BLaER1 treated with 17β-estradiol and CSF1 and Interleukin-3, amounts not matched to agents 10 nM and 100 nM (cell line): ENCODE results near the gene ARL8A.

Experiments used
- H3K27ac ChIP-seq, 11 experiments: shearing (Covaris generic); formaldehyde crosslinking; 2 replicates each; pipeline ENCODE4 v1.8.1; 2022
- H3K27me3 ChIP-seq, 11 experiments: shearing (Covaris generic); formaldehyde crosslinking; 2 replicates each; pipeline ENCODE4 v1.8.1; 2022
- H3K36me3 ChIP-seq, 11 experiments: shearing (Covaris generic); formaldehyde crosslinking; 2 replicates each; pipeline ENCODE4 v1.8.1; 2022
- H3K4me1 ChIP-seq, 10 experiments: shearing (Covaris generic); formaldehyde crosslinking; 2 replicates each; pipeline ENCODE4 v1.8.1; 2022
- H3K4me2 ChIP-seq, 11 experiments: shearing (Covaris generic); formaldehyde crosslinking; 2 replicates each; pipeline ENCODE4 v1.8.1; 2022
- H3K4me3 ChIP-seq, 10 experiments: shearing (Covaris generic); formaldehyde crosslinking; 2 replicates each; pipeline ENCODE4 v1.8.1; 2022
- H3K9ac ChIP-seq, 11 experiments: shearing (Covaris generic); formaldehyde crosslinking; 2 replicates each; pipeline ENCODE4 v1.8.1; 2022
- H3K9me3 ChIP-seq, 11 experiments: shearing (Covaris generic); formaldehyde crosslinking; replicated peaks in 1 of 11; 2 replicates each; pipeline ENCODE4 v1.8.1; 2022
- H4K20me1 ChIP-seq, 11 experiments: shearing (Covaris generic); formaldehyde crosslinking; 2 replicates each; pipeline ENCODE4 v1.8.1; 2022
- Cebpa-rat ChIP-seq, 11 experiments: shearing (Covaris generic); IDR thresholded peaks; 2 replicates each; pipeline ENCODE4 v1.8.1; 2022

ARL8A gene

GRCh38 chr1:202140833-202141232 is 3.7 kb downstream of the ARL8A start:
- Histone ChIP-seq H3K27me3 (no peaks in the 10 kb centered on the region), H3K27ac (no peak overlapping the region), H3K9me3 (no peaks in the 10 kb centered on the region), H3K4me1 (peaks cover 27 to 51% (median 43%) of the 10 kb centered on the region in 10 experiments), H3K4me2 (peak overlapping the region in 5 of 11 experiments; percentile 24 to 99 (median 96); a peak in 5 of 22 replicates), H4K20me1 (peaks cover 75 to 88% (median 82%) of the 10 kb centered on the region in 11 experiments), H3K4me3 (no peak overlapping the region), H3K36me3 (peaks cover 51 to 69% (median 61%) of the 10 kb centered on the region in 11 experiments), H3K9ac (no peak overlapping the region)
- TF ChIP-seq Cebpa-rat (IDR thresholded peaks at IDR 0.05), result no peak

GRCh38 chr1:202135221-202135721 is 9.3 kb downstream of the ARL8A start:
- peaks cover 0 to 26% (median 7%) of the 10 kb centered on the region in 10 experiments; a peak in 11 of 20 replicates for H3K4me1 ChIP-seq
- no peak overlapping the region for H3K4me3 ChIP-seq
- no peaks in the 10 kb centered on the region for H3K27me3 ChIP-seq
- no peak for TF ChIP-seq Cebpa-rat (IDR thresholded peaks at IDR 0.05)
- peaks cover 65 to 100% (median 79%) of the 10 kb centered on the region in 11 experiments for H4K20me1 ChIP-seq
- H3K36me3 ChIP-seq, result peaks cover 78 to 97% (median 87%) of the 10 kb centered on the region in 11 experiments
- H3K9me3 ChIP-seq, result no peaks in the 10 kb centered on the region
- no peak overlapping the region for H3K27ac ChIP-seq
- no peak overlapping the region for H3K4me2 ChIP-seq
- peak overlapping the region in 1 of 11 experiments; percentile 36; a peak in 1 of 22 replicates for H3K9ac ChIP-seq

DNA sequence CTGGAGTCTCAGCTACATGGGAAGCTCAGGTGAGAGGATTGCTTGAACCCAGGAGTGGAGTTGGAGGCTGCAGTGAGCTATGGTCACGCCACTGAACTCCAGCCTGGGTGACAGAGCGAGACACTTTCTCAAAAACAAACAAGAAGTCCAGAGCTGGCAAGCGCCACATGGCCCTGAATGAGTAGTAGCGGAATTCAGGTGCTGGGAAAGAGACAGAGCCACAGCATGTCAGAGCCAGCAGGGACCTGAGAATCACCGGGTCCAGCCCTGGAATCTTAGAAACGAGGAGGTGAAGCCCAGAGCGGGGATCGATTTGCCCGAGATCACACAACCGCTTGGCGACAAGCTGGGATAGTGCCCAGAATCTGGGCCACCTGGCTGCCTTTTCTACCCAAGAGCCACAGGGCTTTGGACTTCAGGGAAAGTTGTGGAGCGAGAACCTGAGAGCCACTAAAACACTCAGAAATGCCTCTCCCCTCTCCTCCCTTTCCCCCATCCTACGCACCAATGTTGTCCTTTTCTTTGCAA is 9.8 kb downstream of the ARL8A start:
- no peak overlapping the region for H3K27ac ChIP-seq
- peaks cover 0 to 26% (median 5%) of the 10 kb centered on the region in 10 experiments; a peak in 8 of 20 replicates for H3K4me1 ChIP-seq
- no peak overlapping the region for H3K4me3 ChIP-seq
- no peaks in the 10 kb centered on the region for H3K27me3 ChIP-seq
- no peak overlapping the region for H3K9ac ChIP-seq
- H3K36me3 ChIP-seq, result peaks cover 77 to 92% (median 84%) of the 10 kb centered on the region in 11 experiments
- no peak overlapping the region for H3K4me2 ChIP-seq
- H4K20me1 ChIP-seq, result peaks cover 59 to 100% (median 73%) of the 10 kb centered on the region in 11 experiments
- H3K9me3 ChIP-seq, result no peaks in the 10 kb centered on the region
- TF ChIP-seq Cebpa-rat (IDR thresholded peaks at IDR 0.05), result no peak

GRCh38 chr1:202133989-202134388 is 10.5 kb downstream of the ARL8A start:
- peaks cover 0 to 26% (median 3%) of the 10 kb centered on the region in 10 experiments; a peak in 7 of 20 replicates for H3K4me1 ChIP-seq
- no peak overlapping the region for H3K4me2 ChIP-seq
- H3K27ac ChIP-seq, result no peak overlapping the region
- no peaks in the 10 kb centered on the region for H3K9me3 ChIP-seq
- H3K9ac ChIP-seq, result no peak overlapping the region
- peaks cover 52 to 100% (median 66%) of the 10 kb centered on the region in 11 experiments for H4K20me1 ChIP-seq
- H3K4me3 ChIP-seq, result no peak overlapping the region
- H3K36me3 ChIP-seq, result peaks cover 73 to 87% (median 80%) of the 10 kb centered on the region in 11 experiments
- no peaks in the 10 kb centered on the region for H3K27me3 ChIP-seq
- TF ChIP-seq Cebpa-rat (IDR thresholded peaks at IDR 0.05), result no peak

GRCh38 chr1:202133496-202133895 is 11.0 kb downstream of the ARL8A start:
- Histone ChIP-seq H3K36me3 (peaks cover 68 to 82% (median 75%) of the 10 kb centered on the region in 11 experiments), H3K9me3 (no peaks in the 10 kb centered on the region)

DNA sequence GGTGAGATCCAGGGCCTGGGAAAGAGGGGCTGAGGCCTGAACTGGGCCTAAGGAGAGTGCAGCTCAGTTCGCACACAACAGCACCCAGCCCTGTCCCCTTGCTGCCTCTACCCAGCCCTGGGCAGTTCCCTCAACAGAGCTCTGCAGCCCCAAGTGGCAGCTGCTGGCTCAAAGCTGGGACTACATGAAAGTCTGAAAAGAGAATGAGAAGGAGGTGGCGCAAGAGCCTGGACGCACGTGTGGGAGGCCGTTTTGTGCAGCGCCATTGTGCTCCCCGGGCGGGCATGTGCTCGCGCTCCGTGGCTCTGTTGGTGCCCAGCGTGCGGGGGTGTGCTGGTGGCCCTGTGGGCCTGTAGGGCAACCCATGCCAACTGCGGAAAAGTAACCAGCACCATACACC is 11.5 kb downstream of the ARL8A start:
- H3K9ac ChIP-seq, result no peak overlapping the region
- peaks cover 42 to 95% (median 56%) of the 10 kb centered on the region in 11 experiments for H4K20me1 ChIP-seq
- H3K4me2 ChIP-seq, result no peak overlapping the region
- peaks cover 63 to 77% (median 70%) of the 10 kb centered on the region in 11 experiments for H3K36me3 ChIP-seq
- no peak for TF ChIP-seq Cebpa-rat (IDR thresholded peaks at IDR 0.05)
- H3K4me1 ChIP-seq, result peaks cover 0 to 26% (median 0%) of the 10 kb centered on the region in 10 experiments; a peak in 7 of 20 replicates
- H3K9me3 ChIP-seq, result no peaks in the 10 kb centered on the region
- H3K4me3 ChIP-seq, result no peak overlapping the region
- no peak overlapping the region for H3K27ac ChIP-seq
- no peaks in the 10 kb centered on the region for H3K27me3 ChIP-seq

More at GRCh38 chr1:202133496-202133895, 11.0 kb downstream of the ARL8A start:
- no peak overlapping the region for H3K27ac ChIP-seq
- no peak overlapping the region for H3K9ac ChIP-seq
- H3K4me2 ChIP-seq, result no peak overlapping the region
- no peaks in the 10 kb centered on the region for H3K27me3 ChIP-seq
- TF ChIP-seq Cebpa-rat (IDR thresholded peaks at IDR 0.05), result no peak
- H3K4me1 ChIP-seq, result peaks cover 0 to 26% (median 0%) of the 10 kb centered on the region in 10 experiments; a peak in 6 of 20 replicates
- peaks cover 47 to 100% (median 61%) of the 10 kb centered on the region in 11 experiments for H4K20me1 ChIP-seq
- no peak overlapping the region for H3K4me3 ChIP-seq

- Histone ChIP-seq H4K20me1 (peaks cover 34 to 87% (median 48%) of the 10 kb centered on the region in 11 experiments), H3K4me2 (no peak overlapping the region), H3K4me1 (peaks cover 0 to 27% (median 4%) of the 10 kb centered on the region in 10 experiments; a peak in 12 of 20 replicates), H3K27me3 (no peaks in the 10 kb centered on the region), H3K36me3 (peaks cover 55 to 69% (median 62%) of the 10 kb centered on the region in 11 experiments), H3K4me3 (no peak overlapping the region), H3K9me3 (no peaks in the 10 kb centered on the region), H3K27ac (no peak overlapping the region), H3K9ac (no peak overlapping the region)
- no peak for TF ChIP-seq Cebpa-rat (IDR thresholded peaks at IDR 0.05)
Measured at GRCh38 chr1:202131956-202132821, 12.3 kb downstream of the ARL8A start.

DNA sequence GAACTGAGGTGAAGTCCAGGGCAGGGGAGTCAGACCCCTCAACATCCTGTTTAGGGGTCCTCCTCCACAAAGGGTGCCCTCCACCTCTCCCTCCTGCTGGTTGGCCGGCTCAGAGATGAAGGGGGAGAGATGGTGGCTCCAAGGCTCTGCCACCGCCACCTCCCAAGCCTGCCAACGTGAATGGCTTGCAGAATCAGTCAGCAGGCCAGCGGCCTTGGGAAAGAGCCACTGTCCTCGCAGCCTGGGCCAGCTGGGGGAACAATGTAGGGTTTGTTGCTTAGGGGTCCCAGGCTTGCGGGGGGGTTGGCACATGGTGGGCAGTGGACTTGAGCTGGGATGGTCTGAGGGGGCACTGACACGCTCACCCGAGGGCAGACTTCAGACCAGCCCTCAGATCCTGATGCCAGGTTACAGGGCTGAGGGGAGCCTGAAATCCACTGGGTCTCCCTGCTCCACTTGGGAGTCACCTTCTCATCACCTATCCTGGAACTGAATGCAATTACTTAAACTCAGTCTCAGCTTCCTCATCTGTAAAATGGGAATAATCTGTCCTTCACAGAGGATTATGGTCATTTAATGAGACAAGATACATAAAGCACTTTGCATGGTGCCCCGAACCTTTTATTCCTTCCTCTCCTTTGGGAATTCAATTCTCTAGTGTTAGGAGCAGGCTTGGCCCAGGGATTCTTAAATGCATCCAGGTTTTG is 13.6 kb downstream of the ARL8A start:
- no peak overlapping the region for H3K4me3 ChIP-seq
- H3K4me2 ChIP-seq, result no peak overlapping the region
- no peaks in the 10 kb centered on the region for H3K27me3 ChIP-seq
- no peak overlapping the region for H3K9ac ChIP-seq
- H3K9me3 ChIP-seq, result no peaks in the 10 kb centered on the region
- H3K27ac ChIP-seq, result no peak overlapping the region
- H3K4me1 ChIP-seq, result peaks cover 8 to 36% (median 16%) of the 10 kb centered on the region in 10 experiments
- peaks cover 44 to 57% (median 49%) of the 10 kb centered on the region in 11 experiments for H3K36me3 ChIP-seq
- H4K20me1 ChIP-seq, result peaks cover 23 to 75% (median 36%) of the 10 kb centered on the region in 11 experiments
- no peak for TF ChIP-seq Cebpa-rat (IDR thresholded peaks at IDR 0.05)
